HG03469 (cell line): ENCODE results near the gene PPP1R9B.

Source experiments
- ATAC-seq: cut with Tn5 transposase; IDR thresholded peaks from one replicate; pipeline ENCODE4 v1.9.1; 2021; ENCODE audit warnings: mild to moderate bottlenecking, moderate library complexity, moderate number of reproducible peaks; ENCODE audit not compliant: unreplicated experiment

Gene PPP1R9B

GRCh38 chr17:50161911-50162288, 11.4 kb upstream of the PPP1R9B start:
- no peak for ATAC-seq

GRCh38 chr17:50161023-50161910, 10.8 kb upstream of the PPP1R9B start:
- ATAC-seq, result no peak

GRCh38 chr17:50157891-50158290, 7.4 kb upstream of the PPP1R9B start:
- ATAC-seq, result no peak

- ATAC-seq, result no peak
Observed at GRCh38 chr17:50155115-50155819, 4.8 kb upstream of the PPP1R9B start.

GRCh38 chr17:50154604-50155003, 4.1 kb upstream of the PPP1R9B start:
- ATAC-seq, result no peak

GRCh38 chr17:50153650-50154575, 3.4 kb upstream of the PPP1R9B start:
- no peak for ATAC-seq

GRCh38 chr17:50152736-50153135, 2.3 kb upstream of the PPP1R9B start:
- no peak for ATAC-seq

- ATAC-seq, result no peak
Observed at GRCh38 chr17:50151937-50152547, 1.6 kb upstream of the PPP1R9B start.

- no peak for ATAC-seq
Observed at GRCh38 chr17:50151041-50151936, 812 bp upstream of the PPP1R9B start.

GRCh38 chr17:50149417-50150353, 792 bp downstream of the PPP1R9B start:
- no peak for ATAC-seq

- ATAC-seq, result no peak
Observed at GRCh38 chr17:50149091-50149416, 1.4 kb downstream of the PPP1R9B start.

GRCh38 chr17:50148226-50149090, 2.0 kb downstream of the PPP1R9B start:
- ATAC-seq, result no peak

- ATAC-seq, result no peak
Observed at GRCh38 chr17:50147841-50148225, 2.6 kb downstream of the PPP1R9B start.

GRCh38 chr17:50146927-50147665, 3.4 kb downstream of the PPP1R9B start:
- no peak for ATAC-seq

GRCh38 chr17:50146230-50146926, 4.1 kb downstream of the PPP1R9B start:
- ATAC-seq, result no peak

- ATAC-seq, result no peak
Observed at GRCh38 chr17:50145532-50146229, 4.8 kb downstream of the PPP1R9B start.
